SK-N-SH (cell line): ENCODE data around the gene RSU1.

Experiments used
- CHD2 ChIP-seq: fragments of 150-350 bp; IDR thresholded peaks from 2 replicates; pipeline ENCODE4 v1.6.1; 2018; ENCODE audit warnings: low read length; ENCODE audit not compliant: partially characterized antibody
- CTCF ChIP-seq: fragments of 200-600 bp; sonication (generic); IDR thresholded peaks from 2 replicates; pipeline ENCODE4 v1.6.1; 2017; ENCODE audit warnings: antibody characterized with exemption, mild to moderate bottlenecking, moderate library complexity
- EP300 ChIP-seq, 2 experiments: IDR thresholded peaks; 2 replicates each; pipeline versions ENCODE4 v1.4.0 to v1.6.1; 2012; ENCODE audit warnings: borderline replicate concordance in 1 of 2, low read depth in 1 of 2, low read length in 1 of 2
- EZH2phosphoT487 ChIP-seq: fragments of 200-600 bp; sonication (generic); IDR thresholded peaks from 2 replicates; pipeline ENCODE4 v1.6.1; 2017; ENCODE audit warnings: low read depth, mixed run types, mild to moderate bottlenecking, antibody characterized with exemption, moderate library complexity, borderline replicate concordance
- GABPA ChIP-seq: IDR thresholded peaks from 2 replicates; pipeline ENCODE4 v1.4.0; 2012; ENCODE audit warnings: low read depth, mild to moderate bottlenecking
- IRF3 ChIP-seq: fragments of 150-350 bp; IDR thresholded peaks from 2 replicates; pipeline ENCODE4 v1.6.1; 2016; ENCODE audit warnings: mild to moderate bottlenecking, low read depth, low read length
- RAD21 ChIP-seq: IDR thresholded peaks from 2 replicates; pipeline ENCODE4 v1.6.1; 2012; ENCODE audit warnings: mild to moderate bottlenecking, low read length
- RCOR1 ChIP-seq: fragments of 150-350 bp; IDR thresholded peaks from 2 replicates; pipeline ENCODE4 v1.6.1; 2017; ENCODE audit warnings: antibody characterized with exemption, low read length
- TEAD4 ChIP-seq: IDR thresholded peaks from 2 replicates; pipeline ENCODE4 v1.4.0; 2012; ENCODE audit warnings: mild to moderate bottlenecking, borderline replicate concordance; ENCODE audit not compliant: insufficient read depth
- YY1 ChIP-seq: IDR thresholded peaks from 2 replicates; pipeline ENCODE4 v1.4.0; 2012; ENCODE audit warnings: low read depth, mild to moderate bottlenecking

GRCh38 chr10:16653224-16653623 is 164.0 kb downstream of the RSU1 start:
- TF ChIP-seq GABPA (no peak), CTCF (no peak), RAD21 (no peak), IRF3 (no peak), CHD2 (no peak), TEAD4 (no peak), RCOR1 (no peak), YY1 (no peak), EP300 (IDR thresholded peaks at IDR 0.05; ENCODE audit: borderline replicate concordance in 1 of 2, low read depth in 1 of 2, low read length in 1 of 2) (no peak), EZH2phosphoT487 (no peak)
